Type B pancreatic cell (in vitro differentiated cells): ENCODE measurements around the gene ARHGAP15. TPM values are rescaled to one million over a fixed set of nuclear protein-coding genes. Genes with fewer than 3 reads are reported as not detected.

Source experiments
- DNase-seq: peaks from one replicate; pipeline ENCODE4 v3.0.0; 2021; ENCODE audit warnings: mixed read lengths; ENCODE audit not compliant: unreplicated experiment; ENCODE audit errors: extremely low spot score
- H3K27ac Mint-ChIP-seq: 2 replicates; pipeline ENCODE4 v1.8.0; 2021; ENCODE audit warnings: mild to moderate bottlenecking, mixed read lengths
- H3K27me3 Mint-ChIP-seq: 2 replicates; pipeline ENCODE4 v1.8.0; 2021; ENCODE audit warnings: mixed read lengths
- H3K36me3 Mint-ChIP-seq: 2 replicates; pipeline ENCODE4 v1.8.0; 2021; ENCODE audit warnings: mixed read lengths
- H3K4me1 Mint-ChIP-seq: one replicate; pipeline ENCODE4 v1.8.0; 2021; ENCODE audit warnings: mixed read lengths; ENCODE audit not compliant: unreplicated experiment
- H3K4me3 Mint-ChIP-seq: 2 replicates; pipeline ENCODE4 v1.8.0; 2021; ENCODE audit warnings: mild to moderate bottlenecking, mixed read lengths
- H3K9me3 Mint-ChIP-seq: 2 replicates; pipeline ENCODE4 v1.8.0; 2021; ENCODE audit warnings: mixed read lengths
- CTCF ChIP-seq: fragments of 200-600 bp; sonication (generic); conservative IDR thresholded peaks from 2 replicates; pipeline ENCODE4 v1.5.0; 2021; ENCODE audit warnings: antibody characterized with exemption, mild to moderate bottlenecking
- total RNA-seq: library from RNA; stranded (reverse); gene quantifications from 2 replicates; pipeline ENCODE4 v1.2.1, GENCODE V29; 2021; ENCODE audit warnings: low replicate concordance

ARHGAP15 gene
- total RNA-seq, 1 donor from 2014 or later: not detected

- H3K4me3 Mint-ChIP-seq: no peak overlapping the region
- no peak for DNase-seq
- H3K27ac Mint-ChIP-seq: no peak overlapping the region
- H3K9me3 Mint-ChIP-seq: peaks cover 9% of the 10 kb centered on the region
- no peaks in the 10 kb centered on the region for H3K36me3 Mint-ChIP-seq
- TF ChIP-seq CTCF: no peak
- peaks cover 3% of the 10 kb centered on the region for H3K27me3 Mint-ChIP-seq
- no peaks in the 10 kb centered on the region for H3K4me1 Mint-ChIP-seq
Observed at GRCh38 chr2:143463719-143464118, 334.5 kb downstream of the ARHGAP15 start.

- H3K27ac Mint-ChIP-seq: no peak overlapping the region
- peaks cover 3% of the 10 kb centered on the region for H3K27me3 Mint-ChIP-seq
- no peak overlapping the region for H3K4me3 Mint-ChIP-seq
- no peak for TF ChIP-seq CTCF
- H3K4me1 Mint-ChIP-seq: no peaks in the 10 kb centered on the region
- H3K36me3 Mint-ChIP-seq: no peaks in the 10 kb centered on the region
- peaks cover 9% of the 10 kb centered on the region for H3K9me3 Mint-ChIP-seq
- DNase-seq: no peak
Observed at GRCh38 chr2:143466391-143466790, 337.2 kb downstream of the ARHGAP15 start.

- no peak for DNase-seq
- Mint-ChIP-seq H3K9me3 (peaks cover 9% of the 10 kb centered on the region), H3K4me3 (no peak overlapping the region), H3K4me1 (no peaks in the 10 kb centered on the region), H3K36me3 (no peaks in the 10 kb centered on the region), H3K27ac (no peak overlapping the region), H3K27me3 (peaks cover 3% of the 10 kb centered on the region)
- no peak for TF ChIP-seq CTCF
Observed at GRCh38 chr2:143467011-143467410, 337.8 kb downstream of the ARHGAP15 start.

- H3K9me3 Mint-ChIP-seq: no peaks in the 10 kb centered on the region
- no peak for DNase-seq
- peaks cover 3% of the 10 kb centered on the region for H3K27me3 Mint-ChIP-seq
- TF ChIP-seq CTCF: no peak
- no peak overlapping the region for H3K4me3 Mint-ChIP-seq
- no peak overlapping the region for H3K27ac Mint-ChIP-seq
- no peaks in the 10 kb centered on the region for H3K4me1 Mint-ChIP-seq
- H3K36me3 Mint-ChIP-seq: no peaks in the 10 kb centered on the region
Observed at GRCh38 chr2:143468341-143468888, 339.2 kb downstream of the ARHGAP15 start.

GRCh38 chr2:143469323-143469722 lies 340.1 kb downstream of the ARHGAP15 start:
- Mint-ChIP-seq H3K36me3 (no peaks in the 10 kb centered on the region), H3K4me3 (no peak overlapping the region), H3K27me3 (peaks cover 3% of the 10 kb centered on the region), H3K4me1 (no peaks in the 10 kb centered on the region), H3K27ac (no peak overlapping the region), H3K9me3 (no peaks in the 10 kb centered on the region)
- DNase-seq: no peak
- TF ChIP-seq CTCF: no peak

GRCh38 chr2:143471550-143471949 lies 342.3 kb downstream of the ARHGAP15 start:
- Mint-ChIP-seq H3K27ac (no peak overlapping the region), H3K36me3 (no peaks in the 10 kb centered on the region), H3K4me3 (no peak overlapping the region), H3K9me3 (no peaks in the 10 kb centered on the region), H3K27me3 (peaks cover 2% of the 10 kb centered on the region), H3K4me1 (peaks cover 5% of the 10 kb centered on the region)
- DNase-seq: no peak
- TF ChIP-seq CTCF: no peak
